D721Med (cell line): Measurements from ENCODE around the gene ROCK2.

ENCODE experiments used
- DNase-seq: peaks from one replicate; pipeline ENCODE4 v3.0.0; 2011; ENCODE audit warnings: low spot score; ENCODE audit not compliant: insufficient read length
- FAIRE-seq: peaks from 2 replicates; lab custom pipeline; 2011; peaks lifted over from hg19 to GRCh38; lab: Jason Lieb, UNC
- TF ChIP-seq, protein P1 (sequence below): IDR thresholded peaks from 2 replicates; pipeline ENCODE4 v1.5.1; 2012; ENCODE audit warnings: mild to moderate bottlenecking, control low read depth; ENCODE audit not compliant: insufficient read depth; ENCODE audit errors: missing control alignments

The ROCK2 gene

DNA sequence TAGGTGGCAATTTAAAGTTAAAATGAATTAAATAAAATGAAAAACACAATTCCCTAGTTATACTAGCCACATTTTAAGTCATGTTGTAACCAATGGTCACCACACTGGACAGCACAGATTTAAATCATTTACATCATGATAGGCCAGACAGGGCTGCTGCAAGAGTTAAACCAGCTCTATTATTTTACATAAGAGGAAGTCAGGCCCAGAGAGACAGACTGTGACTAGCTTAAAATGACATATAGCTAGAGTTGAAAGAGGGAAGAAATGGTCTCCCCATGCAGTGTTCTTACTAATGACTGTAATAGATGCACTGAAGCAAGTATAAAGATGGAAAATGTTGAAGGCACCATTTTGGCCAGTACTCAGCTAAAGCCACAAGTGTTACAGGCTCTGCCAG is 119.5 kb downstream of the ROCK2 start:
- no peak for FAIRE-seq
- TF ChIP-seq, protein P1, sequence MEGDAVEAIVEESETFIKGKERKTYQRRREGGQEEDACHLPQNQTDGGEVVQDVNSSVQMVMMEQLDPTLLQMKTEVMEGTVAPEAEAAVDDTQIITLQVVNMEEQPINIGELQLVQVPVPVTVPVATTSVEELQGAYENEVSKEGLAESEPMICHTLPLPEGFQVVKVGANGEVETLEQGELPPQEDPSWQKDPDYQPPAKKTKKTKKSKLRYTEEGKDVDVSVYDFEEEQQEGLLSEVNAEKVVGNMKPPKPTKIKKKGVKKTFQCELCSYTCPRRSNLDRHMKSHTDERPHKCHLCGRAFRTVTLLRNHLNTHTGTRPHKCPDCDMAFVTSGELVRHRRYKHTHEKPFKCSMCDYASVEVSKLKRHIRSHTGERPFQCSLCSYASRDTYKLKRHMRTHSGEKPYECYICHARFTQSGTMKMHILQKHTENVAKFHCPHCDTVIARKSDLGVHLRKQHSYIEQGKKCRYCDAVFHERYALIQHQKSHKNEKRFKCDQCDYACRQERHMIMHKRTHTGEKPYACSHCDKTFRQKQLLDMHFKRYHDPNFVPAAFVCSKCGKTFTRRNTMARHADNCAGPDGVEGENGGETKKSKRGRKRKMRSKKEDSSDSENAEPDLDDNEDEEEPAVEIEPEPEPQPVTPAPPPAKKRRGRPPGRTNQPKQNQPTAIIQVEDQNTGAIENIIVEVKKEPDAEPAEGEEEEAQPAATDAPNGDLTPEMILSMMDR: no peak
- no peak for DNase-seq

DNA sequence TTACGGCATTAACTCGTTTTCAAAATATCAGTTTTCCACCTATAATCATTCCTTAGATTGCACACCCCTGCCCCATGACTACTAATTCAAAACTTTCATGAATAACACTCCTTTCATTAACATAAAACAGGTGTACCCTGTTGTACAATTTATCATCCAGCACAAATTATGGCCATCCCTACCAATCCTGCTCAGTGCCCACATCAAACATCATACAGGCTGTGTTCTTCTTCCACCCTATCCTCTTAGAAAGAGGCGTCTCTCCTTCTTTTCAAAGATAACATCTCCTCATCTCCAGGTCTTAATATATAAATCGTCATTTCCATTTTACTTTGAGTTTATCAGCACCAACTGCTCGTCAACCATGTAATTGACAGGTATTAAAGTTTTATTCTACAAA is 121.6 kb downstream of the ROCK2 start:
- FAIRE-seq (no peak), DNase-seq (no peak)
- TF ChIP-seq, protein P1: no peak

- no peak for FAIRE-seq
- TF ChIP-seq, protein P1: no peak
- no peak for DNase-seq
These were observed 124.0 kb downstream of the ROCK2 start for GRCh38 chr2:11220445-11220844.

- TF ChIP-seq, protein P1: no peak
- DNase-seq (no peak), FAIRE-seq (no peak)
These were observed 129.0 kb downstream of the ROCK2 start for GRCh38 chr2:11215407-11215806.

GRCh38 chr2:11214770-11215169 is 129.7 kb downstream of the ROCK2 start:
- DNase-seq (no peak), FAIRE-seq (no peak)
- TF ChIP-seq, protein P1: no peak

DNA sequence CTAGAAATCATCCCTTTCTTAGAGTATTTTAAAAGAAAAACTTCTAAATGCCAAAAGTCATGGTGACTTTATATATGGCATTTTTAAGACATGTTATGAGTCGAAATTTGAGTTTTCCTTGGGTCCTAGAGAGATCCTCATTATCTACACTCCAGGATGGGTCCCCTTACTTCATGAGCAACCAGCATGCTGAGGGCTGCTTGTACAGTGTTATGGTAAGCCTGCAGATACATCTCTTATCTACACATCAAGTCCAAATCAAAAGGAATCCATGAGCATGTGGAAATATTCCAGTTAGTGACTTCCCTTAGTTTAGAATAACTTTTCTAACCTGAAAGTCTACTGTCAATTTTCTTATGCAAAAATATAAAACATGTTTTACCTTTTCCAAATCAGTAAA is 130.5 kb downstream of the ROCK2 start:
- no peak for FAIRE-seq
- TF ChIP-seq, protein P1: no peak

GRCh38 chr2:11213090-11213638 is 131.3 kb downstream of the ROCK2 start:
- TF ChIP-seq, protein P1: no peak
- no peak for FAIRE-seq
- DNase-seq: no peak

More for the DNA sequence above, 130.5 kb downstream of the ROCK2 start:
- no peak for DNase-seq
